NB4 (cell line): ENCODE data around the gene GTPBP3.
A peak's percentile ranks its signal among the peaks of the same experiment; 100 is the strongest.

Experiments
- DNase-seq: peaks from one replicate; pipeline ENCODE4 v3.0.0; 2010; ENCODE audit warnings: low read depth
- H3K4me3 ChIP-seq: one replicate; pipeline ENCODE4 v1.5.1; 2011; ENCODE audit warnings: mild to moderate bottlenecking, low read depth, low read length, moderate library complexity
- MYC ChIP-seq: IDR thresholded peaks from 2 replicates; pipeline ENCODE4 v1.6.1; 2011; ENCODE audit warnings: low read depth, low read length
- POLR2A ChIP-seq: IDR thresholded peaks from 2 replicates; pipeline ENCODE4 v1.6.1; 2011; ENCODE audit warnings: mild to moderate bottlenecking; ENCODE audit not compliant: insufficient read length; ENCODE audit errors: extremely low read depth
- TF ChIP-seq, protein P1 (sequence below): IDR thresholded peaks from 2 replicates; pipeline ENCODE4 v1.6.1; 2011; ENCODE audit warnings: low read depth, low read length
- TF ChIP-seq, protein P2 (sequence below): IDR thresholded peaks from one replicate; pipeline ENCODE4 v1.5.1; 2012; ENCODE audit warnings: low read depth, low read length

Gene GTPBP3

GRCh38 chr19:17303940-17304267 lies 33.4 kb upstream of the GTPBP3 start:
- no peak overlapping the region for H3K4me3 ChIP-seq
- DNase-seq: no peak
- no peak for TF ChIP-seq MYC
- TF ChIP-seq, protein P1, sequence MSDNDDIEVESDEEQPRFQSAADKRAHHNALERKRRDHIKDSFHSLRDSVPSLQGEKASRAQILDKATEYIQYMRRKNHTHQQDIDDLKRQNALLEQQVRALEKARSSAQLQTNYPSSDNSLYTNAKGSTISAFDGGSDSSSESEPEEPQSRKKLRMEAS: no peak

- peak overlapping the region; percentile 36 for H3K4me3 ChIP-seq
- no peak for DNase-seq
- TF ChIP-seq, protein P1: no peak
- TF ChIP-seq POLR2A: no peak
- TF ChIP-seq MYC: no peak
- TF ChIP-seq, protein P2, sequence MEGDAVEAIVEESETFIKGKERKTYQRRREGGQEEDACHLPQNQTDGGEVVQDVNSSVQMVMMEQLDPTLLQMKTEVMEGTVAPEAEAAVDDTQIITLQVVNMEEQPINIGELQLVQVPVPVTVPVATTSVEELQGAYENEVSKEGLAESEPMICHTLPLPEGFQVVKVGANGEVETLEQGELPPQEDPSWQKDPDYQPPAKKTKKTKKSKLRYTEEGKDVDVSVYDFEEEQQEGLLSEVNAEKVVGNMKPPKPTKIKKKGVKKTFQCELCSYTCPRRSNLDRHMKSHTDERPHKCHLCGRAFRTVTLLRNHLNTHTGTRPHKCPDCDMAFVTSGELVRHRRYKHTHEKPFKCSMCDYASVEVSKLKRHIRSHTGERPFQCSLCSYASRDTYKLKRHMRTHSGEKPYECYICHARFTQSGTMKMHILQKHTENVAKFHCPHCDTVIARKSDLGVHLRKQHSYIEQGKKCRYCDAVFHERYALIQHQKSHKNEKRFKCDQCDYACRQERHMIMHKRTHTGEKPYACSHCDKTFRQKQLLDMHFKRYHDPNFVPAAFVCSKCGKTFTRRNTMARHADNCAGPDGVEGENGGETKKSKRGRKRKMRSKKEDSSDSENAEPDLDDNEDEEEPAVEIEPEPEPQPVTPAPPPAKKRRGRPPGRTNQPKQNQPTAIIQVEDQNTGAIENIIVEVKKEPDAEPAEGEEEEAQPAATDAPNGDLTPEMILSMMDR: no peak
Observed at GRCh38 chr19:17304386-17305215, 32.8 kb upstream of the GTPBP3 start.

GRCh38 chr19:17305216-17305516 lies 32.2 kb upstream of the GTPBP3 start:
- H3K4me3 ChIP-seq: peak overlapping the region; percentile 36
- TF ChIP-seq, protein P1: no peak
- TF ChIP-seq, protein P2: no peak
- TF ChIP-seq MYC (no peak; the same call in 1 of the 2 replicates), POLR2A (no peak)
- no peak for DNase-seq

DNA sequence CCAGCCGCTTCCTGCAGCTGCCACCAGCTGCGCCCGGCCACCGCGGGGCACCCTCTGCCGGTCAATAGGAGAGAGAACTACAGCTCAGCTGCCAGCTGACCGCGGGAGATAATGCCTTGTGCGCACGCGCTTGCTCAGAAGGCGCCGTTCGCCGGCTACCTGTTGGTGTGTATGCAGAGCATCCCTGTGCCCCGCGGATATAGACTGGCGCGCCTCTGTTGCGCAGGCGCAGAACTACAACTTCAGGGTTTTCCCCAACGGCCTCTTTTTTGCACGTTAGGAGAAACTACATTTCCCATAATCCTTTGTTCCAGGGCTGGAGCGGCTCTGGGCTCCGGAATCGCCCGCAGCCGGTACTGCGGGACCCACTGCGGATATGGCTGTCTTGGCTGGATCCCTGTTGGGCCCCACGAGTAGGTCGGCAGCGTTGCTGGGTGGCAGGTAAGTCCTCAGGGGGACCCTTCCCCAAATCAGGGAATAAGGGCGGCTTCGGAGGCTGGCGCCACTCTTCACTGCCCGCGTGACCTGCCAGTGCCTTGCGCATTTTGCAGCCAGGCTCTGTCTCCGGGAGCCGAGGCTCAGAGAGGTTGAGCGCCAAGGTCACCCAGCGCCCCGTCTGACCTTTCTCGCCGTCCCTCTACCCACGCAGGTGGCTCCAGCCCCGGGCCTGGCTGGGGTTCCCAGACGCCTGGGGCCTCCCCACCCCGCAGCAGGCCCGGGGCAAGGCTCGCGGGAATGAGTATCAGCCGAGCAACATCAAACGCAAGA lies 31.7 kb upstream of the GTPBP3 start, which contains the start of gene MRPL34:
MRPL34 (plus strand) TSS at position 356 of the 768 bp plus-strand sequence; CDS start at position 377, 21 bp downstream.
- peak within 1 kb of the TSS; percentile 82 for H3K4me3 ChIP-seq
- TF ChIP-seq MYC: peak; percentile 68
- TF ChIP-seq, protein P1: peak; percentile 56
- TF ChIP-seq, protein P2: peak; percentile 66
- peak; percentile 53 for TF ChIP-seq POLR2A
- peak; percentile 99 for DNase-seq

DNA sequence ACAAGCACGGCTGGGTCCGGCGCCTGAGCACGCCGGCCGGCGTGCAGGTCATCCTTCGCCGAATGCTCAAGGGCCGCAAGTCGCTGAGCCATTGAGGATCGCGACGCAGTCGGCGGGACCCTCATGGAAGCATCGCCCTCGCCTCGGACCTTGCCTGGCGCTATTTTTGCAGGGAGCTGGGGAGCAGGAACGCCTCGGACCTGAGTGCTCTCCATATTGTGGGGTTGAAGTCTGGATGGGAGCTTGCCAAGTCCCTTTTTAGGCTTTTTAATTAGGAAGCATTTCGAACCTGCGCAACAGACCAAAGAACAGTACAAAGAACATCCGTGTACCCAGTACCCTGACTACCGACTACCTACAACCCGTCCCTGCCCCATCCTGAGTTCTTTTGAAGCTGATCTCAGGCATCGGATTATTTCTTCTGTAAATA lies 31.1 kb upstream of the GTPBP3 start:
- TF ChIP-seq, protein P1: no peak
- TF ChIP-seq POLR2A (no peak), MYC (peak; percentile 17; the same call in 1 of the 2 replicates)
- TF ChIP-seq, protein P2: no peak
- H3K4me3 ChIP-seq: peak overlapping the region; percentile 82
- no peak for DNase-seq

DNA sequence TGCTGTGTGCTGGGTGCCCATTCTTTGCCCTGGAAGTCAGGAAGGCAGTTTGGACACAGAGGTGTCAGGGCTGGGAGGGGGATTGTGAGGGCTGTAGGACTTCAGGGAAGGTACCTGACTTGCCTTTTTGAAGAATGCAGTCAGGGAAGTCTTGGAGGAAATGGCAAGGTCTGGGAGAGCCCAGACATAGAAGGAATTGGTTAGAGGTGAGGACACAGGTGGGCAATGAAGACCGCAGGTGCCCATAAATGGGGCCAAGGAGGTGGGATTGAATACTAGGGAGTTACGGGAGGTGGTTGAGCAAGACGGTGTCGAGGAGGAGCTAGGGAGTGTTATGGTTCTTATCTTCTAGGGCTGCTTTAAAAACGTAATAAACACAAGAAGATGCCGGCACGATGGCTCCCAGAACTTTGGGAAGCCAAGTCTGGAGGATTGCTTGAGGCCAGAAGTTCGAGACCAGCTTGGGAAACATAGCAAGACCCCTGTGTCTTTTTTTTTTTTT lies 29.4 kb upstream of the GTPBP3 start:
- DNase-seq: no peak
- TF ChIP-seq, protein P1: no peak
- TF ChIP-seq POLR2A (no peak), MYC (no peak)
- TF ChIP-seq, protein P2: no peak

More for the DNA sequence above, 29.4 kb upstream of the GTPBP3 start:
- no peak overlapping the region for H3K4me3 ChIP-seq
